Thoracic aorta (tissue), 2 donors: ENCODE results near the gene VPS26C. TPM values are rescaled to one million over a fixed set of nuclear protein-coding genes. Genes with fewer than 3 reads are reported as not detected.

Experiments
- ATAC-seq: fragments of 150-250 bp; one replicate; pipeline ENCODE4 v1.8.0; 2017; ENCODE audit warnings: low read depth; ENCODE audit not compliant: insufficient number of reproducible peaks, low FRiP score
- DNase-seq: peaks from one replicate; pipeline ENCODE4 v3.0.0-alpha.2; 2020; ENCODE audit warnings: low spot score
- H3K27ac ChIP-seq, 2 donors: fragments of 200-600 bp; sonication (generic); 1 replicate in 1 of 2; 2 replicates in 1 of 2; pipeline ENCODE4 v1.5.1; 2016; ENCODE audit warnings: mild to moderate bottlenecking in 2 of 2, moderate library complexity in 2 of 2
- H3K27me3 ChIP-seq: fragments of 200-600 bp; sonication (generic); replicated peaks from 2 replicates; pipeline ENCODE4 v1.6.0; 2016; ENCODE audit warnings: mild to moderate bottlenecking; ENCODE audit not compliant: insufficient read depth
- H3K36me3 ChIP-seq: fragments of 200-600 bp; sonication (generic); one replicate; pipeline ENCODE4 v1.5.1; 2016
- H3K4me1 ChIP-seq, 2 donors: fragments of 200-600 bp; sonication (generic); 1 replicate in 1 of 2; 2 replicates in 1 of 2; pipeline versions ENCODE4 v1.5.1 to v1.6.0; 2016; ENCODE audit warnings: low read depth in 2 of 2, mild to moderate bottlenecking in 1 of 2; ENCODE audit not compliant: control insufficient read depth in 1 of 2
- H3K4me3 ChIP-seq: fragments of 200-600 bp; sonication (generic); 2 replicates; pipeline ENCODE4 v1.5.1; 2016; ENCODE audit warnings: mild to moderate bottlenecking
- H3K9me3 ChIP-seq: fragments of 200-600 bp; sonication (generic); 2 replicates; pipeline ENCODE4 v1.5.1; 2016
- CTCF ChIP-seq: fragments of 200-600 bp; sonication (generic); IDR thresholded peaks from one replicate; pipeline ENCODE4 v1.5.1; 2019; ENCODE audit warnings: antibody characterized with exemption
- total RNA-seq, 2 donors: library from RNA; depleted of rRNA; stranded (reverse); fragments of >200 nt; gene quantifications; one replicate each; pipeline versions ENCODE4 v1.1.0 to v1.2.3, GENCODE V29; 2016

Gene VPS26C
- total RNA-seq, 2 donors from 2014 or later = 73.5 to 102 TPM

GRCh38 chr21:37214952-37215351 lies 52.2 kb downstream of the VPS26C start:
- ATAC-seq (no peak), DNase-seq (no peak)
- no peaks in the 10 kb centered on the region for H3K9me3 ChIP-seq
- H3K27me3 ChIP-seq = no peaks in the 10 kb centered on the region
- peaks cover 2 to 3% of the 10 kb centered on the region in 2 donors for H3K4me1 ChIP-seq
- H3K36me3 ChIP-seq = no peaks in the 10 kb centered on the region
- no peak overlapping the region for H3K27ac ChIP-seq
- TF ChIP-seq CTCF = no peak
- H3K4me3 ChIP-seq = no peak overlapping the region

DNA sequence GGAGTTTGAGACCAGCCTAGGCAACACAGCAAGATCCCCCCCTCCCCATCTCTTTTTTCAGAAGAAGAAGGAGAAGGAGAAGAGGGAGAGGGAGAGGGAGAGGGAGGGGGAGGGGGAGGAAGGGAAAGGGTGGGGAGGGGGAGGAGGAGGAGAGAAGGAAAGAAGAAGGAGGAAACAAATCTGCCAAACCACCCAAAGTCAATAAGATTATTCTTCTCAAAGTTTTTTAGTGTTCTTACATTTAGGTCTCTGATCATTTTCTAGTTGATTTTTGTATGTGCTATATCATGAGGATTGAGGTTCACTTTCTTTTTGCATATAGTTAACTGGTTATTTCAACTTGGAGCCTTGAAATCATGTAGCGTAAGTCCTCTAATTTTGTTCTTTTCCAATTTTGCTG lies 56.3 kb downstream of the VPS26C start:
- H3K4me3 ChIP-seq = no peak overlapping the region
- H3K27ac ChIP-seq = no peak overlapping the region
- no peaks in the 10 kb centered on the region for H3K9me3 ChIP-seq
- DNase-seq (no peak), ATAC-seq (no peak)
- H3K4me1 ChIP-seq = peaks cover 15 to 24% of the 10 kb centered on the region in 2 donors
- H3K36me3 ChIP-seq = no peaks in the 10 kb centered on the region
- H3K27me3 ChIP-seq = no peaks in the 10 kb centered on the region
- no peak for TF ChIP-seq CTCF

- no peak for ATAC-seq
Observed at GRCh38 chr21:37210130-37210529, 57.0 kb downstream of the VPS26C start.

DNA sequence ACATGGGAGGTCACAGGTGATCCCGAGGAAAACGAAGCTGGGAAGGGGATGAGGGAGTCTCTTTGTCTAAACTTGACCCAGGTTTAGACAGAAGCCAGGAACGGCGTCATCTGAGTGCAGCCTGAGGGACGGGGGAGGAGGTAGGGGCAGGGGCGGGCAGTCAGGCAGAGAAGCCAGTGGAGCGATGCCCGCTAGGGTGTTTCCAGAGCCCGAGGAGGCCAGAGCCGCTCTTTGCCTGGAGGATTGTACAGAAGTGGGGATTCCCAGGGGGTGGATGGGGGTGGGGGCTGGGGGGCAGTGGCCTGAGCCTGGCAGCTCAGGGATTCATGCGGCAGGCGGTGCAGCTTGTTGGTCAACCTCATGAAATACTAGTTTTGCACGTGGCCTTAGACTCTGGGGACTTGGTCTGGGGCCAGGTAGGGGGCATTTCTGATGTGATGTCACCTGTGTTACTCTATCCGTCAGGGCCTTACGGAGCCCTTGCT lies 58.4 kb downstream of the VPS26C start:
- DNase-seq (no peak), ATAC-seq (no peak)
- Histone ChIP-seq H3K27ac (peak overlapping the region; percentile 68 to 84), H3K9me3 (no peaks in the 10 kb centered on the region), H3K4me3 (peak overlapping the region; percentile 63), H3K27me3 (no peaks in the 10 kb centered on the region), H3K36me3 (no peaks in the 10 kb centered on the region), H3K4me1 (peaks cover 15 to 24% of the 10 kb centered on the region in 2 donors)
- no peak for TF ChIP-seq CTCF

More at GRCh38 chr21:37210130-37210529, 57.0 kb downstream of the VPS26C start:
- Histone ChIP-seq H3K27ac (no peak overlapping the region), H3K27me3 (no peaks in the 10 kb centered on the region), H3K36me3 (no peaks in the 10 kb centered on the region), H3K4me3 (no peak overlapping the region), H3K4me1 (peaks cover 15 to 24% of the 10 kb centered on the region in 2 donors), H3K9me3 (no peaks in the 10 kb centered on the region)
- DNase-seq = no peak
- TF ChIP-seq CTCF = no peak

DNA sequence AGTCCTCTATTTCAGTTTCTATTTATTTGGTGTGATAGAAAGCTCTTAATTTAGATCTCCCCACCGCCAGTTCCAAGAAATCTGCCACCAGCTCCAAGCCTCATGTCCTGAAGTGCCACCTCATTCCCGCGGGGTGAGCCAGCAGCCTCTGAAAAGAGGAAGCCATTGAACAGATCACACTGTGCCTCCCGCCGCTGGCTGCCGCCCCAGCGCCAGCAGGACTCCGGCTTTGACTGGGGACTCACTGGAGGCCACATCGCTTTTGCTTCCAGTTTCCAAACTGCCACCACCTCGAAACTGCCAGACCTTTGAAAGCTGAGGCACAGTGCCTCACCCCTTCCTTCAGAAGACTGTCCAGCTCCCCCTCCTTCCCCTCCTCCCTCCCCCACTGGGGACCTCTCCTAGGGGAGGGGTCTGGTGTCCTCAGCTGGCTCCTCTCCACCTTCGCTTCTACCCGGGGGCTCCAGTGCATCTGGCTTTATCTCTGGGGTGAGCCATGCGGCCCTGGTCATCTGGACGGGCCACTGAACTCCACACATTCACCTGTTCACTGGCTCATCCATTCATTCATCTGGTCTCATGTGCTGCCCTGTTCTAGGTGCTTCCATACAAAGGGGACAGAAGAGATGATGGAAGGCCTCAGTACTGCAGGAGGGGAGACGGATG lies 58.9 kb downstream of the VPS26C start:
- H3K4me3 ChIP-seq = peak overlapping the region; percentile 63
- peak; percentile 73 for DNase-seq
- no peaks in the 10 kb centered on the region for H3K36me3 ChIP-seq
- no peaks in the 10 kb centered on the region for H3K27me3 ChIP-seq
- peaks cover 15 to 24% of the 10 kb centered on the region in 2 donors for H3K4me1 ChIP-seq
- H3K27ac ChIP-seq = peak overlapping the region; percentile 68 to 84
- H3K9me3 ChIP-seq = no peaks in the 10 kb centered on the region
- no peak for TF ChIP-seq CTCF
- ATAC-seq = peak; percentile 68
